ENCODE measurements around the gene SEMA4C. TPM values are rescaled to one million over a fixed set of nuclear protein-coding genes. Genes with fewer than 3 reads are reported as not detected.

Gene SEMA4C
- total and polyA plus RNA-seq, 9 of the 15 experiments (the other 6 are each of a cell fraction or from before 2014, with no cell fraction given): 0.32 to 59.7 (median 23.9) TPM

DNA sequence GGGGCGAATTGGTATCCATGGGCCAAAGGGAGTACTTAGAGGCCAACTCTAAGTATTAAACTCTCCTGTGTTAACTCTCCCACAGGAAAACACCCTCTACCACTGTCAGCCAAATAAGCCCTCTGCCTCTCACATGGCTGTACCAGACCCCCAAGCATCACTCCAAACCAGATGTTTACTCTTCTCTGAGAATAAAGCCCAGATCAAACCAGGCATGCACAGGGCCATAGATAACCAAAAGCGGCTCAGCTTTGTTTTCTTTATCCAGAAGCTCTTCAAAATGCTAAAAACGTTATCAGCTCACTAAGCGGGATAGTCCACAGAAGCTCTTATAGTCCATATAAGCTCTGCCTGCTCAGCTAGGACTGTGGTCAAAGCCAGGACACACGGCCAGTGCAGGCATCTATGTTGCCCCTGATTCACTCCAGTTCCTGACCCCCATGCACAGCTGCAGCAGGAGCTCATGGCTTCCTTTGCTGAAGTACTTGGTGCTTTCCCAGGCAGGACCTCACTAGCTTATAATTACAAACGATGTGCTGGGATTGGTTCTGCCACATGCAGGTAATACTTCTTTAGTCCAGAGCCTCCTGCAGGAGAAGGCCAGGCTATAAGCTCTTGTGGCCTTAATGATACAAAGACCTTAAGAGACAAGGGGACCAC, 21.0 kb upstream of the SEMA4C start (continued):
- TF ChIP-seq, protein P1, sequence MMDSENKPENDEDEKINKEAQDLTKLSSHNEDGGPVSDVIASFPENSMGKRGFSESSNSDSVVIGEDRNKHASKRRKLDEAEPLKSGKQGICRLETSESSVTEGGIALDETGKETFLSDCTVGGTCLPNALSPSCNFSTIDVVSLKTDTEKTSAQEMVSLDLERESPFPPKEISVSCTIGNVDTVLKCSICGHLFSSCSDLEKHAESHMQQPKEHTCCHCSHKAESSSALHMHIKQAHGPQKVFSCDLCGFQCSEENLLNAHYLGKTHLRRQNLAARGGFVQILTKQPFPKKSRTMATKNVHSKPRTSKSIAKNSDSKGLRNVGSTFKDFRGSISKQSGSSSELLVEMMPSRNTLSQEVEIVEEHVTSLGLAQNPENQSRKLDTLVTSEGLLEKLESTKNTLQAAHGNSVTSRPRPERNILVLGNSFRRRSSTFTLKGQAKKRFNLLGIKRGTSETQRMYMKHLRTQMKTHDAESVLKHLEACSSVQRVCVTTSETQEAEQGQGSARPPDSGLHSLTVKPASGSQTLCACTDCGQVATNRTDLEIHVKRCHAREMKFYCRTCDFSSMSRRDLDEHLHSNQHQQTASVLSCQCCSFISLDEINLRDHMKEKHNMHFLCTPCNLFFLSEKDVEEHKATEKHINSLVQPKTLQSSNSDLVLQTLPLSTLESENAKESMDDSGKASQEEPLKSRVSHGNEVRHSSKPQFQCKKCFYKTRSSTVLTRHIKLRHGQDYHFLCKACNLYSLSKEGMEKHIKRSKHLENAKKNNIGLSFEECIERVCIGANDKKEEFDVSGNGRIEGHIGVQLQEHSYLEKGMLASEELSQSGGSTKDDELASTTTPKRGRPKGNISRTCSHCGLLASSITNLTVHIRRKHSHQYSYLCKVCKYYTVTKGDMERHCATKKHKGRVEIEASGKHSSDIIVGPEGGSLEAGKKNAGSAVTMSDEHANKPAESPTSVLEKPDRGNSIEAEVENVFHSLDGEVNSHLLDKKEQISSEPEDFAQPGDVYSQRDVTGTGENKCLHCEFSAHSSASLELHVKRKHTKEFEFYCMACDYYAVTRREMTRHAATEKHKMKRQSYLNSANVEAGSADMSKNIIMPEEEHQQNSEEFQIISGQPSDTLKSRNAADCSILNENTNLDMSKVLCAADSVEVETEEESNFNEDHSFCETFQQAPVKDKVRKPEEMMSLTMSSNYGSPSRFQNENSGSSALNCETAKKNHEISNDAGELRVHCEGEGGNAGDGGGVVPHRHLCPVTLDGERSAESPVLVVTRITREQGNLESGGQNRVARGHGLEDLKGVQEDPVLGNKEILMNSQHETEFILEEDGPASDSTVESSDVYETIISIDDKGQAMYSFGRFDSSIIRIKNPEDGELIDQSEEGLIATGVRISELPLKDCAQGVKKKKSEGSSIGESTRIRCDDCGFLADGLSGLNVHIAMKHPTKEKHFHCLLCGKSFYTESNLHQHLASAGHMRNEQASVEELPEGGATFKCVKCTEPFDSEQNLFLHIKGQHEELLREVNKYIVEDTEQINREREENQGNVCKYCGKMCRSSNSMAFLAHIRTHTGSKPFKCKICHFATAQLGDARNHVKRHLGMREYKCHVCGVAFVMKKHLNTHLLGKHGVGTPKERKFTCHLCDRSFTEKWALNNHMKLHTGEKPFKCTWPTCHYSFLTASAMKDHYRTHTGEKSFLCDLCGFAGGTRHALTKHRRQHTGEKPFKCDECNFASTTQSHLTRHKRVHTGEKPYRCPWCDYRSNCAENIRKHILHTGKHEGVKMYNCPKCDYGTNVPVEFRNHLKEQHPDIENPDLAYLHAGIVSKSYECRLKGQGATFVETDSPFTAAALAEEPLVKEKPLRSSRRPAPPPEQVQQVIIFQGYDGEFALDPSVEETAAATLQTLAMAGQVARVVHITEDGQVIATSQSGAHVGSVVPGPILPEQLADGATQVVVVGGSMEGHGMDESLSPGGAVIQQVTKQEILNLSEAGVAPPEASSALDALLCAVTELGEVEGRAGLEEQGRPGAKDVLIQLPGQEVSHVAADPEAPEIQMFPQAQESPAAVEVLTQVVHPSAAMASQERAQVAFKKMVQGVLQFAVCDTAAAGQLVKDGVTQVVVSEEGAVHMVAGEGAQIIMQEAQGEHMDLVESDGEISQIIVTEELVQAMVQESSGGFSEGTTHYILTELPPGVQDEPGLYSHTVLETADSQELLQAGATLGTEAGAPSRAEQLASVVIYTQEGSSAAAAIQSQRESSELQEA (IDR thresholded peaks at IDR 0.05; ENCODE audit: low read depth): no peak
- no peak for TF ChIP-seq PPARD (CRISPR knock-in tag; IDR thresholded peaks at IDR 0.05)
